ENCODE results near the gene HRAS.
A peak's percentile ranks its signal among the peaks of the same experiment; 100 is the strongest.
"Not testable (repeated sequence)": the region's sequence is repeated elsewhere in the genome, so short reads cannot be mapped to it uniquely, and the experiment has no call there.

Gene HRAS

DNA sequence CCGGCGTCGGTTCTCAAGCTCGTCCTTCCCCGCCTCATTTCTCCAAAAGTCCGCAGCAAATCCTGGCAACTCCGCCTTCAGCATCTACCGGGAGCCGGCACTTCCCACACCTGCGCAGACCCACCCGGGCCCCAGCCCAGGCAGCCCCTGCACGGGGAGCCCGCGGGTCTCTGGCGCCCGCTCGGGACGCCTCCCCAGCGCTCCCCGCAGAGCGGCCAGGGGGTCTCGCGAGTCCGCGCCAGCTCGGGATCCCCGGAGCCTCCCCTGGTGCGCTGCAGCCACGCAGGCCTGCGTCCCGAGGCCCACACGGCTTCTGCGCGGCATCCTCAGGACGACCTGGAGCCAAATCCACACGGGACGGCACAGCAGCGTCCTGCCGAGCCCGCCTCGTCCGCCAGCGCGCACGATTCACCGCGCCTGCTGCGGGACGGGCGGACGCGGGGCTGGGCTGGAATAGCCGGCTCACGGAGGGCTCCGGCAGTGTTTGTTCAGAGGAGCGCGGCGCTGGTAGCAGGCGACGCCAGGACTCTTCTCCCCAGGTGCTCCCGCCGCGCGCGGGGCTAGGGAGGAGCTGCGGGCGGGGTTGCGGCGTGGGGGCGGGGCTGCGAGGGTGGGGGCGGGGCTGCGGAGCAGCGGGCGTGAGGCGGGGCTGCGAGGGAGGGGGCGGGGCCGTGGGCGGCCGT, 40.1 kb upstream of the HRAS start:
- intact Hi-C loops (cut with DNase I; ENCODE audit: low total_unique reads) = loop anchor here (5.0 to 10.0 kb wide), 2 partner anchors 37 to 229 kb away; partner anchors contain the start of genes PIDD1 and RPLP2
- Histone ChIP-seq H3K9me3 (no peaks in the 10 kb centered on the region), H3K4me3 (peak overlapping the region; percentile 78 to 89), H3K27ac (peak overlapping the region; percentile 70 to 80), H3K27me3 (no peaks in the 10 kb centered on the region), H3K36me3 (no peaks in the 10 kb centered on the region), H3K4me1 (peaks cover 0 to 47% (median 42%) of the 10 kb centered on the region in 4 donors)
- TF ChIP-seq, protein P1, sequence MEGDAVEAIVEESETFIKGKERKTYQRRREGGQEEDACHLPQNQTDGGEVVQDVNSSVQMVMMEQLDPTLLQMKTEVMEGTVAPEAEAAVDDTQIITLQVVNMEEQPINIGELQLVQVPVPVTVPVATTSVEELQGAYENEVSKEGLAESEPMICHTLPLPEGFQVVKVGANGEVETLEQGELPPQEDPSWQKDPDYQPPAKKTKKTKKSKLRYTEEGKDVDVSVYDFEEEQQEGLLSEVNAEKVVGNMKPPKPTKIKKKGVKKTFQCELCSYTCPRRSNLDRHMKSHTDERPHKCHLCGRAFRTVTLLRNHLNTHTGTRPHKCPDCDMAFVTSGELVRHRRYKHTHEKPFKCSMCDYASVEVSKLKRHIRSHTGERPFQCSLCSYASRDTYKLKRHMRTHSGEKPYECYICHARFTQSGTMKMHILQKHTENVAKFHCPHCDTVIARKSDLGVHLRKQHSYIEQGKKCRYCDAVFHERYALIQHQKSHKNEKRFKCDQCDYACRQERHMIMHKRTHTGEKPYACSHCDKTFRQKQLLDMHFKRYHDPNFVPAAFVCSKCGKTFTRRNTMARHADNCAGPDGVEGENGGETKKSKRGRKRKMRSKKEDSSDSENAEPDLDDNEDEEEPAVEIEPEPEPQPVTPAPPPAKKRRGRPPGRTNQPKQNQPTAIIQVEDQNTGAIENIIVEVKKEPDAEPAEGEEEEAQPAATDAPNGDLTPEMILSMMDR (IDR thresholded peaks at IDR 0.05) = no peak
- DNase-seq = peak in 1 of 2 donors; percentile 45

DNA sequence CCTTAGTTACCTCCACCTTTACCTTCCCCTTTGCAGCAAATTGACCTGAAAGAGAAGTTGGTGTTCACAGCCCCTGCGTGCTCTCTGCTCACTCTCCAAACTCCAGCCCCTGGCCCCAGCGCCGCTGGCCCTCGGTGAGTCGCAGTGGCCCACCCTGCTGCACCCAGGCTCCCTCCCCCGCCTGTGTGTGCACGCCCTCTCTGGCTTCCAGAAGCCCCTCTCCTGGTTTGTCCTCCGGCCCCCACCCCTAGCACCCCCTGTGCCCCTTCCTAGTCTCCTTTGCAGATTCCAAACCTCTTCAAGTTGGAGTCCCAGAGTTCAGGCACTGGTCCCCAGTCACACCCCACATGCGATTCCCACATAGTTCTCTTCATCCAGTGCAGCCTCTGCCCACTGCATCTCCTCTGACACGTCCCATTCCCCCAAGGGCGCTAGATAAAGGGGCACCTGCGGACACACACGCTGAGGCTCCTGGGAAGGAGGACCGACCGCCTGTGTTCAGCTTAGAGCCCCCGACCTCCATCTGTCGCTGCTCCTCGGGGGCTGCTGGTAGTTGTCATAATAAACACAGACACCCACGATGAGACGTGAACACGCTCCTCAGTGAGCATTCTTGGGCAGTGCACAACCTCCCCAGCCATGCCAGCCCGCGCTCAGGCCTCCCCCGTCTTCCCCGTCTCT, 39.4 kb upstream of the HRAS start:
- Histone ChIP-seq H3K27ac (peak overlapping the region; percentile 70 to 80), H3K36me3 (no peaks in the 10 kb centered on the region), H3K9me3 (no peaks in the 10 kb centered on the region), H3K27me3 (no peaks in the 10 kb centered on the region), H3K4me1 (peaks cover 0 to 41% (median 35%) of the 10 kb centered on the region in 4 donors), H3K4me3 (peak overlapping the region; percentile 78 to 89)
- no peak for DNase-seq
- TF ChIP-seq, protein P1 (IDR thresholded peaks at IDR 0.05) = no peak
- intact Hi-C loops (cut with DNase I; ENCODE audit: low total_unique reads) = loop anchor here (5.0 to 10.0 kb wide), 2 partner anchors 38 to 230 kb away; partner anchors contain the start of genes PIDD1 and RPLP2

DNA sequence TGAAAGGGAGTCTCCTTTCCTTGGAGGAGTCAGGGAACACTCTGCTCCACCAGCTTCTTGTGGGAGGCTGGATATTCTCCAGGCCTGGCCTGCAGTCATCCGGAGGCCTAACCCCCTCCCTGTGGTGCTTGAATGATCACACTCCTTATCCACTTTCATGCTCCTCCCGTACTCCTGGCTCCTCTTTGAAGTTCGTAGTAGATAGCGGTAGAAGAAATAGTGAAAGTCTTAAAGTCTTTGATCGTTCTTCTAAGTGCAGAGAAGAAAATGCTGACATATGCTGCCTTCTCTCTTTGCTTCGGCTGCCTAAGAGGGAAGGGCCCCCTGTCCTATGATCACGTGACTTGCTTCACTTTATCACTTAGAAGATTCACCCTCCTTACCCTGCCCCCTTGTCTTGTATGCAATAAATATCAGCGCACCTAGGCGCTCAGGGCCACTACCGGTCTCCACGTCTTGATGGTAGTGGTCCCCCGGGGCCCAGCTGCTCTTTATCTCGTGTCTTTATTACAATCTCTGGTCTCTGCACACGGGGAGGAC, 38.7 kb upstream of the HRAS start:
- H3K27me3 ChIP-seq, DNase-seq: not testable (repeated sequence)
- H3K4me1 ChIP-seq = peaks cover 0 to 41% (median 33%) of the 10 kb centered on the region in 4 donors

DNA sequence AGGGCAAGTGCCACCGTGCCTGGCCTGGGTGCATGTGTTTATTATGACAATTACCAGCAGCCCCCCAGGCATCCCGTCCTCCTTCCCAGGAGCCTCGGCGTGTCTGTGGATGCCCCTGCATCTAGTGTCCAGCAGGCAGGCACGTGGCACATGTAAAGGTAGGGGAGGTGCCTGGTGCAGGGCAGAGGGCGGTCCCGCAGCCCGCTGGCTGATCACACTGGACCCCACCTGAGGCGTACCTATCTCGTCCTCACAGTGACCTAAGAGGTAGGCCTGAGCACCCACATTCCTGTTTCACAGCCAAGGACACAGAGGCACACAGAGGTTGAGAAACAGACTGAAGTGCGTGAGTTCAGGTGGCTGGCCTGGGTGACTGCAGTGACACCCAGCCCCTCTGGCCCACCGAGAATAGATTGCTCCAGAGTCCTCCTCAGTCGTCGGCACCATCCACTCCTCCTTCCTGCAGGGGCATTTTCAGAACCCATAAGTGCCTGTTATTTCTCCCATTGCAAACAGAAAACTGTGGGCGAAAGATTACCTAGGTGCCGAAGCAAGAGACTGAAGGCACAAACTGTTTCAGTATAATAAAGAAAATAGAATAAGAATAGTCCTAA, 37.9 kb upstream of the HRAS start:
- intact Hi-C loops (cut with DNase I; ENCODE audit: low total_unique reads) = loop anchor here (10.0 kb wide), 1 partner anchor 232 kb away; the partner anchor contains the start of genes PIDD1 and RPLP2
- no peaks in the 10 kb centered on the region for H3K9me3 ChIP-seq

More for the DNA sequence above, 38.7 kb upstream of the HRAS start:
- H3K9me3 ChIP-seq, H3K4me3 ChIP-seq, H3K36me3 ChIP-seq, H3K27ac ChIP-seq: not testable (repeated sequence)
- intact Hi-C loops (cut with DNase I; ENCODE audit: low total_unique reads) = loop anchor here (10.0 kb wide), 1 partner anchor 231 kb away; the partner anchor contains the start of genes PIDD1 and RPLP2

DNA sequence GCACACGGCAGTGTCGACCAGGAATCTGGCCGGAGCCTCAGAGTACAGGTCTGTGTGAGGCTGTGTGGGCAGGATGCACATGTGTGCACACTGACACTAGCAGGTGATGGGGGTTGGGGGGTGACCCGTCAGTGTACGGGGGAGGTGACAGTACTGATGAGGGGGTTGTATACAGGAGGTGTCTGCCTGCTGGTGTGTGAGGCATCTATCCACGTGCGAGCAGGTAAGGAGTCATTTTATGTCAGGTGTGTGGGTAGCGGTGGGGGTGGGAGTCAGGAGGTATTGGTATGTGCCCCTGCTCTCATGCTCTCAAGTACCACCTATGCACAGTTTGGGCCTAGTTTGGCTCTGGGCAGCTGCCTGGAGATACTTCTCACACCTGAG, 36.4 kb upstream of the HRAS start:
- Histone ChIP-seq H3K27ac (no peak overlapping the region), H3K9me3 (no peaks in the 10 kb centered on the region), H3K4me3 (no peak overlapping the region), H3K36me3 (no peaks in the 10 kb centered on the region), H3K4me1 (peaks cover 0 to 33% (median 24%) of the 10 kb centered on the region in 4 donors), H3K27me3 (no peaks in the 10 kb centered on the region)
- no peak for DNase-seq
- intact Hi-C loops (cut with DNase I; ENCODE audit: low total_unique reads) = loop anchor here (10.0 kb wide), 1 partner anchor 233 kb away; the partner anchor contains the start of genes PIDD1 and RPLP2
- TF ChIP-seq, protein P1 (IDR thresholded peaks at IDR 0.05) = no peak

More for the DNA sequence above, 37.9 kb upstream of the HRAS start:
- Histone ChIP-seq H3K4me1 (peaks cover 0 to 36% (median 28%) of the 10 kb centered on the region in 4 donors), H3K27me3 (no peaks in the 10 kb centered on the region), H3K27ac (no peak overlapping the region), H3K36me3 (no peaks in the 10 kb centered on the region), H3K4me3 (no peak overlapping the region)
- TF ChIP-seq, protein P1 (IDR thresholded peaks at IDR 0.05) = no peak
- no peak for DNase-seq
